Measurements from ENCODE around the gene ATP4A. TPM values are rescaled to one million over a fixed set of nuclear protein-coding genes. Genes with fewer than 3 reads are reported as not detected.

The ATP4A gene
- total and polyA plus RNA-seq, 8 donors: 0.28 to 10.8 (median 2.5) TPM

DNA sequence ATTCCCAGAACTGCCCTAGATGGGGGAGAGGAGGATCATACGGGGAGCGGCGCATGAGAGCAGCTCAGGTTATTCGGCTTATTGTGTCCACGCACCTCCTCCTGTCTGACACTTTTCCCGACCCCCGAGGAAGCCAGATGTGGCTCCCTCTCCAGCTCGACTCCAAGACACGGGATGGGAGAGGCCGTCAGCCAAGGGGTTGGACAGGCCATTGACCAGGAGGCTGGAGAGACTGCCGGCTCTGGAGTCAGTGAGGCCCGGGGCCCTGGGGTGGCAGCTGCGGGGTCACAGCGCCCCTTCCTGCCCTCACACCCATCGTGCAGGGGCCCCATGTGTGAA, 52.9 kb downstream of the ATP4A start:
- H3K9me3 ChIP-seq: no peaks in the 10 kb centered on the region
- peak overlapping the region; percentile 79 to 87 (median 80) for H3K27ac ChIP-seq
- DNase-seq (no peak), ATAC-seq (peak in 3 of 4 donors; percentile 1 to 2 (median 1)), FAIRE-seq (no peak)
- WGBS, 2 donors: 6 to 13% methylated on average over 15 of the region's 15 CpGs
- H3K36me3 ChIP-seq: peaks cover 0 to 4% (median 0%) of the 10 kb centered on the region in 3 donors
- intact Hi-C loops (cut with DNase I): no loop called here
- H3K4me3 ChIP-seq: peak overlapping the region in 3 of 4 donors; percentile 26 to 64 (median 51)
- no peak for TF ChIP-seq CTCF (IDR thresholded peaks at IDR 0.05)
- peaks cover 0 to 8% (median 4%) of the 10 kb centered on the region in 3 donors for H3K4me1 ChIP-seq
- no peaks in the 10 kb centered on the region for H3K27me3 ChIP-seq

DNA sequence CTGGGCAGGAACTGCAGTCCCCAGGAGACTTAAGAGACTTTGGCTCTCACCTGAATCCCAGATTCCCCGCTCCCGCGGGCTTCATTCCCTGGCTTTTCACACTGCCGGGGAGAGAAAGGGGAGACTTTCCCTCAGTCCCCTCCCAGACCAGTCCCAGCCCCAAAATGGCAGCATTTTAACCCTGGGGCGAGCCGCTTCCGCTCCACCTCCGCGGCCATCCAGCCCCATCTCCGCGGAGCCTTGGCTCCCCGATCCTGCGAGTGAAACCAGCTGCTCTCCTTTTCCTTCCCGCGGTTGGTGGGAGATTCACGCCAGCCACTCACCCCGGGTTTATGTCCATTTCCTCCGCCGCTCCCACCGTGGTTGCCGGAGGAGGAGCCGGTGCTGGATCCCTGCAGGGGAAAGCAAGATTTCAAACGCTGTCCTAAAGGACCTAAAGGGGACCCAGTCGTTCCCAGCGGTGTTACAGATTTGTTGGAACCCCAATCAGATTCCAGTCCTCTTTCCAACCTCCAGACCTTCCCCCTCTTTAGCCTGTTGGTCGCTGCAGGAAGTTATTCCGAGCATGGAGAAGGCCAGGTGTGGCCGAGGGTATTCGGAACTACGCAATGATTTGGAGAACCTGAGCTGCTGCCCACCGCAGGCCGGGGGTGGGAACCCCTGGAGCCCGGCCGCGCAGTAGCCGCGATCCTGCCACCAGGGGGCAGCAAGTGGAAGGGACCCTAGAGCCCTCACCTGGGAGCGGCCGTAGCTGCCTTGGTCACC, 53.4 kb downstream of the ATP4A start:
- ATAC-seq (peak; percentile 87 to 94 (median 90)), FAIRE-seq (no peak), DNase-seq (peak; percentile 84 to 99 (median 94))
- peaks cover 0 to 8% (median 0%) of the 10 kb centered on the region in 3 donors for H3K36me3 ChIP-seq
- intact Hi-C loops (cut with DNase I): no loop called here
- H3K9me3 ChIP-seq: no peaks in the 10 kb centered on the region
- peak; percentile 96 to 99 (median 97) for TF ChIP-seq CTCF (IDR thresholded peaks at IDR 0.05)
- H3K27ac ChIP-seq: peak overlapping the region; percentile 79 to 87 (median 80)
- no peaks in the 10 kb centered on the region for H3K27me3 ChIP-seq
- peaks cover 0 to 8% (median 4%) of the 10 kb centered on the region in 3 donors for H3K4me1 ChIP-seq
- 0 to 2% methylated on average over 37 to 39 of the region's 39 CpGs for WGBS, 2 donors
- H3K4me3 ChIP-seq: peak overlapping the region; percentile 26 to 64 (median 41)

GRCh38 chr19:35509018-35509652, 54.3 kb downstream of the ATP4A start:
- WGBS, 2 donors: 12 to 13% methylated on average over 12 of the region's 12 CpGs
- Histone ChIP-seq H3K36me3 (peaks cover 0 to 8% (median 0%) of the 10 kb centered on the region in 3 donors), H3K9me3 (no peaks in the 10 kb centered on the region), H3K27me3 (no peaks in the 10 kb centered on the region), H3K27ac (peak overlapping the region; percentile 79 to 87 (median 80)), H3K4me1 (peaks cover 0 to 8% (median 4%) of the 10 kb centered on the region in 3 donors), H3K4me3 (peak overlapping the region; percentile 26 to 64 (median 41))
- TF ChIP-seq CTCF (IDR thresholded peaks at IDR 0.05): no peak
- peak; percentile 83 to 89 (median 84) for ATAC-seq
- FAIRE-seq: no peak
- DNase-seq: peak; percentile 77 to 91 (median 80)
- intact Hi-C loops (cut with DNase I): no loop called here

DNA sequence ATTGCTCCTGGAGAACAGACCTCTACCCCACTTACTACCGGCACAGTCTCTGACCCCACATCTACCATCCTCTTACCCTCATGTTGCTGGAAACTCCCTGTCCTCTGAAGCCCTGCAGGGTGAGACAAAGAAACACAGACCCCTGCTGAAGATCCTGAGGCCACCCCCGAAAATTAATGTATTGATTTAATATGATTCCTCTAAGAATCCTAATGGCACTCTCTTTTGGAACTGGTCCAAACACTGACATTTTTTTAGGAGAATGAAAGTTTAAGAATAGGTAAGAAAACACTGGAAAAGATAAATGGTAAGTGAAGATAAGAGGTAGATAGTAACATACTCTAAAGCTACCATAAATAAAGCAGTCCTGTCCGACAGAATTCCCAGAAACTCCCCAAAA, 55.3 kb downstream of the ATP4A start:
- DNase-seq: no peak
- Histone ChIP-seq H3K27me3 (no peaks in the 10 kb centered on the region), H3K4me3 (no peak overlapping the region), H3K36me3 (peaks cover 0 to 8% (median 0%) of the 10 kb centered on the region in 3 donors), H3K27ac (no peak overlapping the region), H3K4me1 (peaks cover 0 to 8% (median 4%) of the 10 kb centered on the region in 3 donors), H3K9me3 (no peaks in the 10 kb centered on the region)
- no peak for FAIRE-seq
- WGBS, 2 donors: 87 to 91% methylated on average over 3 of the region's 3 CpGs
- intact Hi-C loops (cut with DNase I): no loop called here
- ATAC-seq: no peak
- TF ChIP-seq CTCF (IDR thresholded peaks at IDR 0.05): no peak
